Cardiac fibroblast (primary cell): ENCODE measurements around the gene F10.

Experiments
- DNase-seq, 2 donors: peaks; one replicate each; pipeline versions ENCODE4 v3.0.0 to v3.0.0-alpha.2; 2010; ENCODE audit warnings: low read depth in 2 of 2
- H3K4me3 ChIP-seq, 2 donors: replicated peaks in 1 of 2; 1 replicate in 1 of 2; 2 replicates in 1 of 2; pipeline ENCODE4 v1.5.1; 2011; ENCODE audit warnings: low read depth in 2 of 2, low read length in 2 of 2, mild to moderate bottlenecking in 2 of 2, moderate library complexity in 1 of 2
- TF ChIP-seq, protein P1 (sequence below): IDR thresholded peaks from one replicate; pipeline ENCODE4 v1.5.1; 2011; ENCODE audit warnings: low read depth, mild to moderate bottlenecking, low read length, inconsistent platforms

Gene F10

DNA sequence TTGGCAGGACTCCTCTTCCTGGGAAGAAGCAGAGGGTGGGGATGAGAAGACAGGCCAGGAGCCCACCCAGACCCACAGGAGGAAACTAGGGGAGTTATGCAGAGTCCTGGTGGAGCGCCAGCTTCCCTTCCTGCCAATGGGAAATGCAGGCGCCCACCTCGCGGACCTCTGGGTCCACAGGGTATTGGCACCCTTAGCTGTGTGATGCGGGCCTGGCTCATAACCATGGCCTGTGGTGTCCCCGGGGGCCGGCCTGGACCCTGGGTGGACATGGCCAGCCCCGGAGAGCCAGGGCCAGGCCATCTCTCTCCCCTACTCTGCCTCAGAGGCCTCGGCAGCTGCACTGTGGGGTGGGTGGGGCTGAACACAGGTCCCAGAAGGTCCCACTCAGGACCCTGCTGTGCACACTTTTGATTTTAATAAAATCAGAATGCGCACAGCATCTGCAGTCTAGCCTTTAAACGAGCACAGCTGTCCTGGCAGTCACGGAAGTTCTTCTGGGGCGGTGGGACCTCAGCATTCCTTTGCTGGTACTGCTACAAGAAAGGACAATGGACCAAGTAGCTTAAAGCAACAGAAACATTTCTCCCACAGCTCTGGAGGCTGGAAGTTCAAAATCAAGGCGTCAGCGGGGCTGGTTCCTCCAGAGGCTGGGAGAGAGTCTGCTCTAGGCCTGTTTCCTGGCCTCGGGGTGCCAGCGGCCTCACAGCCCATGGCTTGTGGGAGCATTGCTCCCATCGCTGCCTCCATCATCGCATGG, 1.8 kb downstream of the F10 start:
- TF ChIP-seq, protein P1, sequence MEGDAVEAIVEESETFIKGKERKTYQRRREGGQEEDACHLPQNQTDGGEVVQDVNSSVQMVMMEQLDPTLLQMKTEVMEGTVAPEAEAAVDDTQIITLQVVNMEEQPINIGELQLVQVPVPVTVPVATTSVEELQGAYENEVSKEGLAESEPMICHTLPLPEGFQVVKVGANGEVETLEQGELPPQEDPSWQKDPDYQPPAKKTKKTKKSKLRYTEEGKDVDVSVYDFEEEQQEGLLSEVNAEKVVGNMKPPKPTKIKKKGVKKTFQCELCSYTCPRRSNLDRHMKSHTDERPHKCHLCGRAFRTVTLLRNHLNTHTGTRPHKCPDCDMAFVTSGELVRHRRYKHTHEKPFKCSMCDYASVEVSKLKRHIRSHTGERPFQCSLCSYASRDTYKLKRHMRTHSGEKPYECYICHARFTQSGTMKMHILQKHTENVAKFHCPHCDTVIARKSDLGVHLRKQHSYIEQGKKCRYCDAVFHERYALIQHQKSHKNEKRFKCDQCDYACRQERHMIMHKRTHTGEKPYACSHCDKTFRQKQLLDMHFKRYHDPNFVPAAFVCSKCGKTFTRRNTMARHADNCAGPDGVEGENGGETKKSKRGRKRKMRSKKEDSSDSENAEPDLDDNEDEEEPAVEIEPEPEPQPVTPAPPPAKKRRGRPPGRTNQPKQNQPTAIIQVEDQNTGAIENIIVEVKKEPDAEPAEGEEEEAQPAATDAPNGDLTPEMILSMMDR, result no peak
- DNase-seq, result no peak
- H3K4me3 ChIP-seq, result no peak overlapping the region

DNA sequence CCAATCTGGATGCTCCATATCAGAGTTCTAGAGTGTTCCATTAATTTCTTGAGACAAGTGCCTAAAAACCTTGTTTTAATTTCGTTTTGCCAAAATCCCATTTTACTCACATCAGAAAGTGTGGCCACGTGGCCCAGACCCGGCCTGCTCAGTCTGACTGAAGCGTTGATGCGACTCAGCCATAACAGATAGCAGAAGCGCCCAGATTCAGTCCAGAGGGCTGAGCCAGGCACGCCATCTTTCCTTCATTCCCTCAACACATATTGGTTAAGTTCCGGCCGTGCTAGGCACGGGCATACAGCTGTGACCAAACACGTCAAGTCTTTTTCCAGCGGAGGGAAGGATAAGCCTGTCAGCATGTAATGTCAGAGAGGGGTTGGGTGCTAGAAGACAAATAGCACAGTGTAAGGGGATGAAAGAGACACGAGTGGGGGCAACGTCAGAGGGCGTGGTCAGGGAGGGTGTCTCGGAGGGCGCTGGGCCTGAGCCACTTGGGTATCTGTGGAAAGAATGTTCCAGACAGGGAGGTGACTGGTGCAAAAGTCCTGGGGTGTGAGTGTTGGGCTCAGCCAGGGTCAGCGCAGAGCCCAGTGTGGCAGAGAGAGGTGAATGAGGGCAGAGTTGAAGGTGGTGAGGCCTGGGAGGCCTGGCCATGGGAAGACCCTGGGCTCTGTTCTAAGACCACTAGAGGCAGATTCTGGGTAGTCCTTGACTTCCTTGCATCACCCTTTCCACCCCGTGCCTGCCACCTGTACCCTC, 3.1 kb downstream of the F10 start:
- TF ChIP-seq, protein P1, result no peak
- H3K4me3 ChIP-seq, result no peak overlapping the region
- DNase-seq, result no peak

DNA sequence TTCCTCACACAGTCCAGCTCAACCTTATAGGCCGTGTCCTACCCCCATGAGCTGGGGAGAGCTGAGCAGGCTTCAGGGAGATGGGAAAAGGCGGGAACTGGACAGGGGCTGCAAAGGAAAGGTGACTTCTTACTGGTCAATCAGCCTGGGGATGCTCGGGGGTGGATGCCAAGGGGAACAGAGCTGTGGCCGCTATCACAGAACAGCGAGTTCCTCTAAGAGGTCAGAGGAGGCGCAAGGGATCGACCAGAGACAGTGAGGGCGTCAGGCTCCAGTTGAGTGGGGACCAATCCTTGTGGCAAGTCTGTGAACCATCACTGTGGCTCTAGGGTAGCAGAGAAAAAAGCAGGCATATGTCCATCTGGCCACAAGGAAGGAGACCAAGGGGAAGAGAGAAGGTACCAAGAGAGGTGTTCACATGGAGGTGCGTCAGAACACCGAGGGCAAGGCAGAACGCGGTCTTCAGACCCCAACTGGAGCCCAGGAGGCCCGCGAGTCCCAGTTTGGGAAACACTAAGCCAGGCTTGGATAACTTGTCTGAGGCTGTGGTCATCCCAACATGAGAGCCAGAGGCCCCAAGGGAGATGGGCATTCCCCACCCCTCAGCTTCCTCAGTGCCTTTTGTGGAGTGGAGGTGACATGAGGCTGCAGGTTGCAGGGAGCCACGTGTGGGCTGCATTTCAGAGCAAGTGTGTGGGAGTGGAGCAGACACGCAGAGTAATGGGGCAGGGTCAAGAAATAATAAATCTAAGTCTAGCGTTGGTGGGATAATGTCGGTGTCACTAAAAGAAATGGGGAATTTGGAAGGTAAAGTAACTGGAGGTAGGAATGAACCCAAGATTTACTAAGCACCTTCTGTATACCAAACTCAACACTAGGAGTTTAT, 3.9 kb downstream of the F10 start:
- no peak for DNase-seq
- TF ChIP-seq, protein P1, result no peak
- H3K4me3 ChIP-seq, result no peak overlapping the region

GRCh38 chr13:113129480-113129879, 6.9 kb downstream of the F10 start:
- no peak for DNase-seq
- peak overlapping the region in 1 of 2 donors; percentile 24 for H3K4me3 ChIP-seq
- TF ChIP-seq, protein P1, result no peak

GRCh38 chr13:113129921-113130750, 7.5 kb downstream of the F10 start:
- TF ChIP-seq, protein P1, result no peak
- DNase-seq, result peak; percentile 34 to 44
- peak overlapping the region; percentile 10 to 24 for H3K4me3 ChIP-seq

DNA sequence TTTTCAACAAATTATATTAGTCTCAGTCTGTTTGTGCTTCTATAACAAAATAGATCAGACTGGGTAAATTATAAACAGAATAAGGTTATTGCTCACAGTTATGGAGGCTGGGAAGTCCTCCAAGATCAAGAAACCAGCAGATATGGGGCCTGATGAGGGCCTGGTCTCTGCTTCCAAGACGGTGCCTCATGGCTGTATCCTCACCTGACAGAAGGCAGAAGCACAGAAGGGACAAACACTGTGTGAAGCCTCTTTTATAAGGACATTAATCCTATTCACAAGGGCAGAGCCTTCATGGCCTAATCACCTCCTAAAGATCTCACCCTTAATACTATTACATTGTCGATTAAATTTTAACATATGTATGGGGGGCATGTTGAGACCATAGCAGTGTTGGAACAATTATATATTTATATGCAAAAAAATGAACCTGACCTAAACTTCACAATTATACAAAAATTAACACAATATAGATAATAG, 12.7 kb downstream of the F10 start:
- no peak overlapping the region for H3K4me3 ChIP-seq
- TF ChIP-seq, protein P1, result no peak
- no peak for DNase-seq
